ENCODE results near the gene IFNAR1. TPM values are rescaled to one million over a fixed set of nuclear protein-coding genes. Genes with fewer than 3 reads are reported as not detected.
"Not testable (repeated sequence)": the region's sequence is repeated elsewhere in the genome, so short reads cannot be mapped to it uniquely, and the experiment has no call there.

Gene IFNAR1
- total RNA-seq, 1 donor from 2014 or later, result 19.2 TPM

GRCh38 chr21:33305938-33306337 is 18.8 kb upstream of the IFNAR1 start:
- DNase-seq (ENCODE audit: low read depth in 2 of 2), result no peak

GRCh38 chr21:33308586-33309490 is 15.9 kb upstream of the IFNAR1 start:
- DNase-seq (ENCODE audit: low read depth in 2 of 2), result peak in 1 of 2 donors; percentile 37

GRCh38 chr21:33309778-33310177 is 15.0 kb upstream of the IFNAR1 start:
- DNase-seq (ENCODE audit: low read depth in 2 of 2), result no peak

- DNase-seq (ENCODE audit: low read depth in 2 of 2), result no peak
These were observed 12.6 kb upstream of the IFNAR1 start for GRCh38 chr21:33312121-33312520.

GRCh38 chr21:33313183-33313582 is 11.6 kb upstream of the IFNAR1 start:
- DNase-seq (ENCODE audit: low read depth in 2 of 2), result no peak

GRCh38 chr21:33313611-33314010 is 11.2 kb upstream of the IFNAR1 start:
- DNase-seq (ENCODE audit: low read depth in 2 of 2), result no peak

- no peak for DNase-seq (ENCODE audit: low read depth in 2 of 2)
These were observed 10.7 kb upstream of the IFNAR1 start for GRCh38 chr21:33314111-33314510.

- no peak for DNase-seq (ENCODE audit: low read depth in 2 of 2)
These were observed 8.6 kb upstream of the IFNAR1 start for GRCh38 chr21:33315946-33316710.

- no peak for DNase-seq (ENCODE audit: low read depth in 2 of 2)
These were observed 7.6 kb upstream of the IFNAR1 start for GRCh38 chr21:33317145-33317544.

GRCh38 chr21:33317786-33318486 is 6.8 kb upstream of the IFNAR1 start:
- DNase-seq (ENCODE audit: low read depth in 2 of 2), result no peak

GRCh38 chr21:33321005-33321404 is 3.8 kb upstream of the IFNAR1 start:
- DNase-seq (ENCODE audit: low read depth in 2 of 2), result not testable (repeated sequence)

- DNase-seq (ENCODE audit: low read depth in 2 of 2), result not testable (repeated sequence)
These were observed 1.2 kb upstream of the IFNAR1 start for GRCh38 chr21:33323610-33324009.

- DNase-seq (ENCODE audit: low read depth in 2 of 2), result peak; percentile 74 to 84
These were observed 675 bp downstream of the IFNAR1 start for GRCh38 chr21:33325222-33326067.

GRCh38 chr21:33327326-33327725 is 2.6 kb downstream of the IFNAR1 start:
- DNase-seq (ENCODE audit: low read depth in 2 of 2), result no peak

- no peak for DNase-seq (ENCODE audit: low read depth in 2 of 2)
These were observed 3.1 kb downstream of the IFNAR1 start for GRCh38 chr21:33327792-33328433.

- DNase-seq (ENCODE audit: low read depth in 2 of 2), result no peak
These were observed 6.0 kb downstream of the IFNAR1 start for GRCh38 chr21:33330726-33331125.

GRCh38 chr21:33332143-33332542 is 7.4 kb downstream of the IFNAR1 start:
- DNase-seq (ENCODE audit: low read depth in 2 of 2), result no peak

- no peak for DNase-seq (ENCODE audit: low read depth in 2 of 2)
These were observed 9.4 kb downstream of the IFNAR1 start for GRCh38 chr21:33334191-33334590.

- DNase-seq (ENCODE audit: low read depth in 2 of 2), result no peak
These were observed 10.1 kb downstream of the IFNAR1 start for GRCh38 chr21:33334824-33335223.

- DNase-seq (ENCODE audit: low read depth in 2 of 2), result no peak
These were observed 14.4 kb downstream of the IFNAR1 start for GRCh38 chr21:33339135-33339534.

GRCh38 chr21:33339918-33340317 is 15.1 kb downstream of the IFNAR1 start:
- DNase-seq (ENCODE audit: low read depth in 2 of 2), result no peak

All from lung microvascular endothelial cell (primary cell).